Stimulated activated CD8-positive, alpha-beta memory T cell treated with anti-CD3 and anti-CD28 coated beads, Interleukin-2, amount 100 ng/mL, for 48 hours (primary cell): Measurements from ENCODE around the gene NUDT22.

Experiments
- DNase-seq, 2 donors: peaks; one replicate each; pipeline ENCODE4 v3.0.0-alpha.2; 2020; ENCODE audit warnings: low read depth in 2 of 2

Gene NUDT22

DNA sequence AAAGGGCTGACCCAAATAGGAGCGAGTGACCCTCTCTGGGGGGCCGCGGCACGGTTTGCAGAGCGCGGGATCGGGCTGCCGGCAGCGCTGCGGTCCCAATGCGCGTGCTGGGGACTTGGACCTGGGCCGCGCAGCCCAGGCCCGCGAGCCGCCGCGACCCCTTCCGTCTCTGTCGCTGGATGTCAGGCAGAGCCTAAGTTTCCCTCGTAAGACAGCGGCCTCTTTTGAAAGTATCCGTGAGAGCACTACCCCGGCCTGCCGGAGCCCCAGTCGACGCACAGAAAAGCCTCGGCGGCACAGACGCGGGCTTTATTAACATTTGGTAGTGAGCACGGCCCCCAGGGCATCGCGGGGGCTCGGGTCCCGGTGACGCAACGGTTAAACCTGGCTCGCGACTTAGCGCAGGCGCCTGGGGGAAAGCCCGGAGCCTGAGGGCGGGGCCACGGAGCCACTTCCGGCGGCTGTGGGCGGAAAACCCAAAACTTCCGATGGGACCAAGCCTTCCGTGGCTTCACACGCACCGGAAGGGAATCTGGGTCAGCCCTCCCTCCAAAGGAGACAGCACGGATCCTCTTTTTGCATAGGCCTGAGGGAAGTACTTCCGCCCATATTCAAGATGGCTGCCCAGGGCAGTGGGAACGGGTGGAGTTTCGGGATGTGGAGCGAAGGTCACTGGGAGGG is 43.6 kb downstream of the NUDT22 start:
- DNase-seq: peak; percentile 96 to 98

DNA sequence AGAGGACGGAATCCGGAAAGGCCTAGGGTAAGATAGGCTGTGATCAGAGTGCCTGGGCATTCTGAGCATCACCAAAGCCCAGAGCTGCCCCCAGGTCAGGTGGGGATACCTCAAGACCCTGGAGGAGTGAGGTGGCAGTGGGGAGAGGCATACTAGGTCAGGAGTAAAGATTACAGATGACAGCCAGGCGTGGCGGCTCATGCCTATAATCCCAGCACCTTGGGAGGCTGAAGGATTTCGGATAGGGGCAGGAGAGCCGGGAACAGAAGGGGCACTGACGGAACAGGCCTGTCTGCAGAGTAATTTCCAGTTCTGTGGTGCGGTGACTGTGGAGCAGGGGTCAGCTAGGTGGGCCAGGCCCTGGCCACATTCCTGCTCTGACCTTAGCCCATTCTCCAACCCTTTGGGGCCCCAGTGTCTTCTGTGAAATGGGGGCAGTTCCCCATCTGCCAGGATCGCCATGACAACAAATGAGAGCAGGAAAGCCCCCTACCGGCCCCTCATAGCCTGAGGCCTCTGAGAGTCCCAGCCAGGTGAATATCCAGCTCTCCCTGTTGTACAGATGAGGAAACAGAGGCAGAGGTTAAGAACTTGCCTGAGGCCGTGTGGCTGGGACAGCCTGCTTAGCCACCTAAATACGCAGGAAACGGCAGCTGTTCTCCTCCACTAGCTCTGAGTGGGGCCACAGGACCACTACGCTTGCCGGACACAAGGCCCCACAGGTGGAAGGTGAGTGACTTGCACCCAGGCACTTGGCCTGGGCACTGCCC is 49.1 kb downstream of the NUDT22 start:
- no peak for DNase-seq

GRCh38 chr11:64275841-64276240 is 49.8 kb downstream of the NUDT22 start:
- DNase-seq: no peak

DNA sequence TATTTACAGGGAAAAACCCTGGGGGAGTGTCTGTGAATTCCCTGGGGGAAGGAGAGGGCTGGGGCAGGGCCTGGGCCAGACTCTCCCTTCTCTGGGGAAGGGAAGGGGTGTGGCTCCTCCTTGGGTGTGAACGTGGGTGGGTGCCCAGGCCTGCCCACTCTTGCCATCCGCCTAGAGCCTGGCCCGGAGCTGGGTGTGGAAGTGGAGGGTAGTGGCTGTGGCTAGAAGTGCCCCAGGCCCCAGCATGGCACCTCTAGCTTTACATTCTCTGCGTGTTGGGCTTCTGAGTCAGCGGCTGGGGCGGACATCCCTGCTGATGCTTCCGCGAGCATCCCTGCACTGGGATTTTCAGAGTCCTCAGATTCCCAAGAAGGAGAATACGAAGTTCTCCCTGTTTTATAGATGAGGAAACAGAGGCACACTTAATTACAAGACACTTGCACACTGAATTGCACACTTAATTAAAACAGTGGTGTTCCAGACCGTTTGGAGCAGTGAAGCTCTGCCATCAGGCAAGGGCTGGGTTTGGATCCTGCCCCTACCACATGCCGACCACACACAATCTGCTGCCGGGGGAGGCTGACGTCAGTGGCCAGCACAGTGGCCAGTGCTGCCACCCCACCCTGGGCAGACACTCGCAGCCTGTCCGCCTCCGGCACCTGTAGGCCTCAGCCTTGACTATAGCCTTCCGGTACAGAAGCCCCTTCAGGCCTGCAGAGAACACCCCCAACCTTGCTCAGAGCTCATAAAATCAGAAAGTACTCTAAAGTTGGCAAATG is 50.8 kb downstream of the NUDT22 start:
- DNase-seq: no peak

DNA sequence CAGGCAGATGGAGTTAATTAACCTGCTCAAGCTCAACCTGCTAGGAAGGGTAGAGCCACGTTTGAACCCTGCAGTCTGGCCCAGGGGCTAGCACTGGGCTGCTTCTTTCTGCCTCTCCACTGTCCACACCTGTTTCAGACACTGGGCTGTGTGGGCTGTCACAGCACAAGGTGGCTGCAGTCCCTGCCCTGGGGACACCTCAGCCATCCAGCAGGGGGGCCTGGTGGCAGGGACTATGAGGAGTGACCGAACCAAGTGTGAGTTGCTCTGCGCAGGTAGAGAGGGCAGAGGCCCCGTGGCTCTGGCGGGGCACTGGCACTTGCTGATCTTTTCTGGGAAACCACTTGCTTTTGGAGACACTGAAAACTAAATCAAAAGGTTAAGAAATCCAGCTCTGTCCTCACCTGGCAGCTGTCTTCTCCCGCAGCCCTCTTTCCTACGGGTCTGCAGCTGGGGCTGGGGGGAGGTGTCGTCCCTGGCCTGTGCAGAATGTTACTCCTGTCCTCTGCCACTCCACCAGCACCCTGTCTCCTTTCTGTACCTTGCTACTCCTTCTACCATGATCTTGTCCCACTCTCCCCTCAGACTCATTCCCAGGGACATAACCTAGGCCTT is 52.6 kb downstream of the NUDT22 start:
- DNase-seq: no peak
